ENCODE measurements around the gene TBC1D1.
"Not testable (repeated sequence)": the region's sequence is repeated elsewhere in the genome, so short reads cannot be mapped to it uniquely, and the experiment has no call there.

The TBC1D1 gene

GRCh38 chr4:38014421-38014852 is 123.6 kb downstream of the TBC1D1 start:
- no peaks in the 10 kb centered on the region for H3K9me3 Mint-ChIP-seq
- H3K27me3 Mint-ChIP-seq = no peaks in the 10 kb centered on the region
- no peak overlapping the region for H3K27ac Mint-ChIP-seq
- H3K4me1 Mint-ChIP-seq = peaks cover 9% of the 10 kb centered on the region
- no peak for ATAC-seq
- H3K4me3 Mint-ChIP-seq = no peak overlapping the region
- peaks cover 26% of the 10 kb centered on the region for H3K36me3 Mint-ChIP-seq

GRCh38 chr4:38015886-38016515 is 125.1 kb downstream of the TBC1D1 start:
- no peak overlapping the region for H3K4me3 Mint-ChIP-seq
- H3K4me1 Mint-ChIP-seq = no peaks in the 10 kb centered on the region
- no peaks in the 10 kb centered on the region for H3K9me3 Mint-ChIP-seq
- H3K27ac Mint-ChIP-seq = no peak overlapping the region
- ATAC-seq = no peak
- no peaks in the 10 kb centered on the region for H3K27me3 Mint-ChIP-seq
- peaks cover 33% of the 10 kb centered on the region for H3K36me3 Mint-ChIP-seq

- no peak overlapping the region for H3K4me3 Mint-ChIP-seq
- H3K4me1 Mint-ChIP-seq = no peaks in the 10 kb centered on the region
- no peaks in the 10 kb centered on the region for H3K27me3 Mint-ChIP-seq
- H3K36me3 Mint-ChIP-seq = peaks cover 40% of the 10 kb centered on the region
- H3K9me3 Mint-ChIP-seq = no peaks in the 10 kb centered on the region
- H3K27ac Mint-ChIP-seq = no peak overlapping the region
- no peak for ATAC-seq
Measured at GRCh38 chr4:38016698-38017097, 125.8 kb downstream of the TBC1D1 start.

GRCh38 chr4:38017609-38018008 is 126.7 kb downstream of the TBC1D1 start:
- H3K27ac Mint-ChIP-seq = no peak overlapping the region
- no peak for ATAC-seq
- no peaks in the 10 kb centered on the region for H3K27me3 Mint-ChIP-seq
- H3K36me3 Mint-ChIP-seq = peaks cover 49% of the 10 kb centered on the region
- no peak overlapping the region for H3K4me3 Mint-ChIP-seq
- H3K4me1 Mint-ChIP-seq = peaks cover 6% of the 10 kb centered on the region
- H3K9me3 Mint-ChIP-seq = no peaks in the 10 kb centered on the region

- peaks cover 7% of the 10 kb centered on the region for H3K4me1 Mint-ChIP-seq
- ATAC-seq = no peak
- peaks cover 50% of the 10 kb centered on the region for H3K36me3 Mint-ChIP-seq
- H3K9me3 Mint-ChIP-seq = no peaks in the 10 kb centered on the region
- H3K4me3 Mint-ChIP-seq = no peak overlapping the region
- H3K27me3 Mint-ChIP-seq = no peaks in the 10 kb centered on the region
- H3K27ac Mint-ChIP-seq = no peak overlapping the region
Measured at GRCh38 chr4:38020386-38020785, 129.5 kb downstream of the TBC1D1 start.

GRCh38 chr4:38020961-38021360 is 130.1 kb downstream of the TBC1D1 start:
- H3K27ac Mint-ChIP-seq, H3K9me3 Mint-ChIP-seq, H3K27me3 Mint-ChIP-seq, H3K4me3 Mint-ChIP-seq, ATAC-seq, H3K4me1 Mint-ChIP-seq: not testable (repeated sequence)
- peaks cover 45% of the 10 kb centered on the region for H3K36me3 Mint-ChIP-seq

- no peak for ATAC-seq
- peaks cover 39% of the 10 kb centered on the region for H3K36me3 Mint-ChIP-seq
- peaks cover 7% of the 10 kb centered on the region for H3K4me1 Mint-ChIP-seq
- no peaks in the 10 kb centered on the region for H3K27me3 Mint-ChIP-seq
- H3K4me3 Mint-ChIP-seq = no peak overlapping the region
- no peaks in the 10 kb centered on the region for H3K9me3 Mint-ChIP-seq
- no peak overlapping the region for H3K27ac Mint-ChIP-seq
Measured at GRCh38 chr4:38021751-38022150, 130.9 kb downstream of the TBC1D1 start.

- Mint-ChIP-seq H3K9me3 (no peaks in the 10 kb centered on the region), H3K36me3 (peaks cover 43% of the 10 kb centered on the region), H3K4me1 (peaks cover 7% of the 10 kb centered on the region), H3K27ac (no peak overlapping the region), H3K4me3 (no peak overlapping the region), H3K27me3 (no peaks in the 10 kb centered on the region)
- no peak for ATAC-seq
Measured at GRCh38 chr4:38023347-38024205, 132.7 kb downstream of the TBC1D1 start.

GRCh38 chr4:38024206-38024509 is 133.3 kb downstream of the TBC1D1 start:
- Mint-ChIP-seq H3K4me3 (no peak overlapping the region), H3K36me3 (peaks cover 43% of the 10 kb centered on the region), H3K9me3 (no peaks in the 10 kb centered on the region), H3K4me1 (peaks cover 7% of the 10 kb centered on the region), H3K27ac (no peak overlapping the region), H3K27me3 (no peaks in the 10 kb centered on the region)
- ATAC-seq = no peak

- Mint-ChIP-seq H3K27me3 (no peaks in the 10 kb centered on the region), H3K9me3 (no peaks in the 10 kb centered on the region), H3K27ac (no peak overlapping the region), H3K4me3 (no peak overlapping the region), H3K36me3 (peaks cover 50% of the 10 kb centered on the region), H3K4me1 (peaks cover 14% of the 10 kb centered on the region)
- ATAC-seq = no peak
Measured at GRCh38 chr4:38025665-38026064, 134.8 kb downstream of the TBC1D1 start.

GRCh38 chr4:38026158-38026740 is 135.4 kb downstream of the TBC1D1 start:
- Mint-ChIP-seq H3K4me1 (peaks cover 14% of the 10 kb centered on the region), H3K9me3 (no peaks in the 10 kb centered on the region), H3K27me3 (no peaks in the 10 kb centered on the region), H3K27ac (no peak overlapping the region), H3K36me3 (peaks cover 45% of the 10 kb centered on the region), H3K4me3 (no peak overlapping the region)
- ATAC-seq = no peak

GRCh38 chr4:38030023-38030422 is 139.1 kb downstream of the TBC1D1 start:
- Mint-ChIP-seq H3K9me3 (no peaks in the 10 kb centered on the region), H3K4me3 (no peak overlapping the region), H3K36me3 (peaks cover 29% of the 10 kb centered on the region), H3K4me1 (peaks cover 6% of the 10 kb centered on the region), H3K27me3 (no peaks in the 10 kb centered on the region), H3K27ac (peak overlapping the region; percentile 58)
- no peak for ATAC-seq

GRCh38 chr4:38034986-38035882 is 144.3 kb downstream of the TBC1D1 start:
- no peak overlapping the region for H3K27ac Mint-ChIP-seq
- no peak for ATAC-seq
- no peaks in the 10 kb centered on the region for H3K9me3 Mint-ChIP-seq
- peaks cover 39% of the 10 kb centered on the region for H3K36me3 Mint-ChIP-seq
- H3K4me3 Mint-ChIP-seq = no peak overlapping the region
- H3K27me3 Mint-ChIP-seq = no peaks in the 10 kb centered on the region
- H3K4me1 Mint-ChIP-seq = peaks cover 4% of the 10 kb centered on the region

- H3K36me3 Mint-ChIP-seq = peaks cover 46% of the 10 kb centered on the region
- no peak overlapping the region for H3K27ac Mint-ChIP-seq
- H3K4me3 Mint-ChIP-seq = no peak overlapping the region
- H3K27me3 Mint-ChIP-seq = no peaks in the 10 kb centered on the region
- no peak for ATAC-seq
- H3K4me1 Mint-ChIP-seq = peaks cover 4% of the 10 kb centered on the region
- no peaks in the 10 kb centered on the region for H3K9me3 Mint-ChIP-seq
Measured at GRCh38 chr4:38036548-38036947, 145.7 kb downstream of the TBC1D1 start.

GRCh38 chr4:38037612-38038011 is 146.7 kb downstream of the TBC1D1 start:
- peaks cover 51% of the 10 kb centered on the region for H3K36me3 Mint-ChIP-seq
- no peak overlapping the region for H3K4me3 Mint-ChIP-seq
- no peak for ATAC-seq

More at GRCh38 chr4:38037612-38038011, 146.7 kb downstream of the TBC1D1 start:
- Mint-ChIP-seq H3K9me3 (no peaks in the 10 kb centered on the region), H3K4me1 (peaks cover 4% of the 10 kb centered on the region), H3K27me3 (no peaks in the 10 kb centered on the region), H3K27ac (no peak overlapping the region)

Measured in stimulated activated memory B cell treated with anti-CD40 and anti-IgM and Interleukin-4, amounts not matched to agents 10 μg/mL and 1 μg/mL and 100 μg/mL, for 72 hours (primary cell).